ENCODE results near the gene HBA2. TPM values are rescaled to one million over a fixed set of nuclear protein-coding genes. Genes with fewer than 3 reads are reported as not detected.
A peak's percentile ranks its signal among the peaks of the same experiment; 100 is the strongest.

Gene HBA2
- total and polyA plus RNA-seq, 9 of the 15 experiments (the other 6 are each of a cell fraction or from before 2014, with no cell fraction given) = 40.4 to 853 (median 286) TPM

DNA sequence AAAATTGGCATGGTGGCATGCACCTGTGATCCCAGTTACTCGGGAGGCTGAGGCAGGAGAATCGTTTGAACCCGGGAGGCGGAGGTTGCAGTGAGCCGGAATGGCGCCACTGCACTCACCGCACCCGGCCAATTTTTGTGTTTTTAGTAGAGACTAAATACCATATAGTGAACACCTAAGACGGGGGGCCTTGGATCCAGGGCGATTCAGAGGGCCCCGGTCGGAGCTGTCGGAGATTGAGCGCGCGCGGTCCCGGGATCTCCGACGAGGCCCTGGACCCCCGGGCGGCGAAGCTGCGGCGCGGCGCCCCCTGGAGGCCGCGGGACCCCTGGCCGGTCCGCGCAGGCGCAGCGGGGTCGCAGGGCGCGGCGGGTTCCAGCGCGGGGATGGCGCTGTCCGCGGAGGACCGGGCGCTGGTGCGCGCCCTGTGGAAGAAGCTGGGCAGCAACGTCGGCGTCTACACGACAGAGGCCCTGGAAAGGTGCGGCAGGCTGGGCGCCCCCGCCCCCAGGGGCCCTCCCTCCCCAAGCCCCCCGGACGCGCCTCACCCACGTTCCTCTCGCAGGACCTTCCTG lies 7.5 kb downstream of the HBA2 start, which contains the start of gene HBQ1:
Gene HBQ1, plus strand, starts transcription at position 359 of the 575 bp plus-strand sequence. Its CDS starts 28 bp downstream, at position 387.
- H4K20me1 ChIP-seq (replicated peaks; ENCODE audit: control insufficient read depth, insufficient read depth, low read length) = 0 out of 2 replicates have a peak, but pooled peaks cover 6% of the 10 kb centered on the region
- peak within 1 kb of the TSS; percentile 83 for H3K27ac ChIP-seq (ENCODE audit: extremely low read depth, low read depth, low read length)
- H3K4me2 ChIP-seq (ENCODE audit: insufficient read depth, low read length) = peak within 1 kb of the TSS; percentile 91
- intact Hi-C loops (cut with micrococcal nuclease) (loop anchor here (2.0 kb wide), 1 partner anchor 73 kb away; no protein-coding TSS in a partner anchor), in situ Hi-C loops (cut with MboI) (loop anchor here (5.0 kb wide), 1 partner anchor 73 kb away; no protein-coding TSS in a partner anchor)
- BruUV-seq (replicated peaks) = no TSS peak
- peak within 1 kb of the TSS; percentile 61 for H3K4me3 ChIP-seq
- H3K79me2 ChIP-seq (ENCODE audit: control insufficient read depth, insufficient read depth, low read length) = peaks cover 47% of the 10 kb centered on the region
- DNase-seq (ENCODE audit: extremely low read depth in 1 of 4, low spot score in 3 of 4) (peak; percentile 78 to 90 (median 85)), FAIRE-seq (no peak), ATAC-seq (peak; percentile 63)
- H3K27me3 ChIP-seq (ENCODE audit: control insufficient read depth in 2 of 2, insufficient read depth in 2 of 2, low read length in 2 of 2) = no peaks in the 10 kb centered on the region
- H3K4me1 ChIP-seq (replicated peaks in 1 of 2; ENCODE audit: control insufficient read depth in 2 of 2, insufficient read depth in 2 of 2, low read length in 2 of 2) = peaks cover 21 to 55% of the 10 kb centered on the region in 2 experiments; a peak in 4 of 5 replicates
- peak within 1 kb of the TSS; percentile 72 to 98 for H3K9ac ChIP-seq (ENCODE audit: insufficient read depth in 1 of 2, low read depth in 2 of 2, low read length in 2 of 2)
- H3K9me3 ChIP-seq (replicated peaks; ENCODE audit: control insufficient read depth, insufficient read depth, low read depth, low read length) = no peaks in the 10 kb centered on the region
- CTCF ChIA-PET (ENCODE audit: low intra/inter-chr PET ratio) = interaction anchor here (0.7 to 4.5 kb wide), 5 partner anchors 23 to 114 kb away, joined by 3 to 42 read pairs (median 27); no protein-coding TSS in a partner anchor
- peak within 1 kb of the TSS; percentile 84 for H2AFZ ChIP-seq (ENCODE audit: low read depth, low read length)
- H3K36me3 ChIP-seq (ENCODE audit: control insufficient read depth, insufficient read depth, low read length) = peaks cover 29% of the 10 kb centered on the region
- H3K9me1 ChIP-seq (ENCODE audit: control insufficient read depth, insufficient read depth, low read length) = peaks cover 3% of the 10 kb centered on the region
- POLR2A ChIA-PET = interaction anchor here (0.7 to 1.4 kb wide), 7 partner anchors 9 to 145 kb away, joined by 3 to 7 read pairs (median 3); partner anchors contain the start of genes POLR3K and SNRNP25
- 6% methylated on average over 27 of the region's 59 CpGs for WGBS (ENCODE audit: insufficient coverage, low coverage, missing lambda C conversion rate)
- TF ChIP-seq VEZF1 (CRISPR knock-in tag; IDR thresholded peaks at IDR 0.05) (no peak), MLLT1 (IDR thresholded peaks at IDR 0.05) (no peak), TAF1 (IDR thresholded peaks at IDR 0.05; ENCODE audit: control insufficient read depth, extremely low read depth, insufficient read depth, low read length, severe bottlenecking) (peak; percentile 37), RBM15 (IDR thresholded peaks at IDR 0.05; ENCODE audit: insufficient read depth, low read length) (no peak), ETV5 (CRISPR knock-in tag; IDR thresholded peaks at IDR 0.05; ENCODE audit: low read depth) (no peak), ZC3H8 (IDR thresholded peaks at IDR 0.05) (no peak), SIX5 (IDR thresholded peaks at IDR 0.05; ENCODE audit: borderline replicate concordance in 1 of 2, insufficient read depth in 1 of 2, low read depth in 1 of 2, low read length in 2 of 2) (no peak), YY1 (IDR thresholded peaks at IDR 0.05; ENCODE audit: borderline replicate concordance in 1 of 3, control insufficient read depth in 1 of 3, extremely low read depth in 1 of 3, insufficient read depth in 3 of 3, insufficient read length in 1 of 3, insufficient replicate concordance in 2 of 3, low read depth in 1 of 3, low read length in 2 of 3) (peak in 1 of 3 experiments; percentile 55), NFRKB (IDR thresholded peaks at IDR 0.05; ENCODE audit: low read depth) (no peak), SAFB2 (IDR thresholded peaks at IDR 0.05; ENCODE audit: borderline replicate concordance, low read depth, low read length, severe bottlenecking) (no peak), ZBTB26 (CRISPR knock-in tag; IDR thresholded peaks at IDR 0.05) (no peak), PREB (CRISPR knock-in tag; IDR thresholded peaks at IDR 0.05) (0 out of 2 replicates have a peak, but pooled peaks have one; percentile 74), TEAD1 (CRISPR knock-in tag; IDR thresholded peaks at IDR 0.05) (peak in 1 of 2 experiments; percentile 34; a peak in 1 of 4 replicates), RUNX1 (IDR thresholded peaks at IDR 0.05; ENCODE audit: low read depth) (no peak)
